GM12875 (cell line): ENCODE results near the gene TBC1D19.
"Not testable (repeated sequence)": the region's sequence is repeated elsewhere in the genome, so short reads cannot be mapped to it uniquely, and the experiment has no call there.

Source experiments
- H3K4me3 ChIP-seq: one replicate; pipeline ENCODE4 v1.5.1; 2011; ENCODE audit warnings: low read depth, low read length, control low read depth
- TF ChIP-seq, protein P1 (sequence below): IDR thresholded peaks from 2 replicates; pipeline ENCODE4 v1.5.1; 2011; ENCODE audit warnings: low read depth, mild to moderate bottlenecking, control low read depth, inconsistent platforms, low read length, moderate library complexity, borderline replicate concordance; ENCODE audit not compliant: insufficient read depth

Gene TBC1D19, protein sequence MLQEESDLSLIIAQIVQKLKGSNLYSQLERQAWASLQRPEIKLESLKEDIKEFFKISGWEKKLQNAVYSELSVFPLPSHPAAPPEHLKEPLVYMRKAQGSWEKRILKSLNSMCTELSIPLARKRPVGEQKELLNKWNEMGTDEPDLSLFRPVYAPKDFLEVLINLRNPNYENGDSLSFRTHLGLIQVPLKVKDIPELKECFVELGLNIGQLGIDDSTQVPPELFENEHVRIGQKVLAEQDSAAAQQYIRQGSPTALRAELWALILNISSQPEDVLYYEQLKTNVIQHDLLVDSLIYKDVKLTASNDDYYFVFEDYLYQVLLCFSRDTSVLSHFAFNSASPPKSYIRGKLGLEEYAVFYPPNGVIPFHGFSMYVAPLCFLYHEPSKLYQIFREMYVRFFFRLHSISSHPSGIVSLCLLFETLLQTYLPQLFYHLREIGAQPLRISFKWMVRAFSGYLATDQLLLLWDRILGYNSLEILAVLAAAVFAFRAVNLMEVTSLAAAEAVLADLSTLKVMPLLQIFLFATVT

DNA sequence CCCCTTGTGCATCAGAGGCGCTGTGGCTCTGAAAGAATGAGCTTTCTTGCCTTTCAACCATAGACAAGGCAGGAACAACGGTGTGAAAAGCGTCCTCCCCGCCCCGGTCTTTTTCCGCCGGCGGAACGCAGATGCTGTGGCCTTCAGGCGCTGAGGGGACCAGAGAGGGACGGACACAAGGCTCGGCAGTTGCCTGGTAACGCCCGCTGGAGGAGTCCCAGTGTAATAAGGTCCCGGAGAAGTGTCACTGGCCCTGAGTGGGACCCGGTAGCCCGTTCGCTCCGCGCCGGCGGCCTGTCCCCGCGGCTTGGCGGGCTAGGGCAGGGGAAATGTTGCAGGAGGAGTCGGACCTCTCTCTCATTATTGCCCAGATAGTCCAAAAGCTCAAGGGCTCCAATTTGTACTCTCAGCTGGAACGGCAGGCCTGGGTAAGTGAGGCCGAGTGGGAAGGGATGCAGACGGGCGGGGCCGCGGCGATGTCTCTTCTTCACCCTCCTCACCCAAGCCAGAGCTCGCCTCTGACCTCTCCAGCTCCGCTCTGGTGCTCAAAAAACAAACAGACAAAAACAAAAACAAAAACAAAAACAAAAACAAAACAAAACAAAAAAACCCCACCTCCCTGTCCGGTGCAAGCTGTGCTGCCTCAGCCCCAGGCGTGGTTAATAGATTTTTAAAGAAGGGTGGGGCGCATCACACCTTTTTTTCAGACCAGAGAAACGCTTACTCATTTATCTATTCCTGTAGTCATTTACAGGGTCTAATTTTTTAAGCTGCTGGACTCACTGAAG, at the start of gene TBC1D19:
TSS of gene TBC1D19 (plus strand) at position 220 of the 788 bp plus-strand sequence. CDS start at position 330, 110 bp downstream.
- TF ChIP-seq, protein P1, sequence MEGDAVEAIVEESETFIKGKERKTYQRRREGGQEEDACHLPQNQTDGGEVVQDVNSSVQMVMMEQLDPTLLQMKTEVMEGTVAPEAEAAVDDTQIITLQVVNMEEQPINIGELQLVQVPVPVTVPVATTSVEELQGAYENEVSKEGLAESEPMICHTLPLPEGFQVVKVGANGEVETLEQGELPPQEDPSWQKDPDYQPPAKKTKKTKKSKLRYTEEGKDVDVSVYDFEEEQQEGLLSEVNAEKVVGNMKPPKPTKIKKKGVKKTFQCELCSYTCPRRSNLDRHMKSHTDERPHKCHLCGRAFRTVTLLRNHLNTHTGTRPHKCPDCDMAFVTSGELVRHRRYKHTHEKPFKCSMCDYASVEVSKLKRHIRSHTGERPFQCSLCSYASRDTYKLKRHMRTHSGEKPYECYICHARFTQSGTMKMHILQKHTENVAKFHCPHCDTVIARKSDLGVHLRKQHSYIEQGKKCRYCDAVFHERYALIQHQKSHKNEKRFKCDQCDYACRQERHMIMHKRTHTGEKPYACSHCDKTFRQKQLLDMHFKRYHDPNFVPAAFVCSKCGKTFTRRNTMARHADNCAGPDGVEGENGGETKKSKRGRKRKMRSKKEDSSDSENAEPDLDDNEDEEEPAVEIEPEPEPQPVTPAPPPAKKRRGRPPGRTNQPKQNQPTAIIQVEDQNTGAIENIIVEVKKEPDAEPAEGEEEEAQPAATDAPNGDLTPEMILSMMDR, result no peak
- H3K4me3 ChIP-seq, result peak within 1 kb of the TSS; percentile 85

DNA sequence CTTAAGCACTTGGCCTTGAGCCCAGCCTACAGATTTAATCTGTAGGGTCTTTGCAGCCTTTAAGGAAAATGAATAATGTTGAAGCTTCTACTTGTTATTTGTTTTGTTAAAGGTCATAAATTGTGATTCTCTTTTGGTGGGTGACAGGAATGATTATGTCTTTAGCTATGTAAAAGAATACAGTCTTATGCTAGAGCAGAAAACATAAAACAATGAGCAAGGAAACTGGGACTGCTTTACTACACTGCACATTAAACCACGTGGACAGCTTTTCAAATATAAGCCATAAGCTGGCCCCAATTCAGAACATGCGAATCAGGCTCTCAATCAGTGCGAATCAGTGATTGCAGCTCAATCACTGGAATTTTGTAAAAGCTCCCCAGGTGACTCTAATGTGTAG, 40.9 kb upstream of the TBC1D19 start:
- no peak overlapping the region for H3K4me3 ChIP-seq
- TF ChIP-seq, protein P1, result no peak

DNA sequence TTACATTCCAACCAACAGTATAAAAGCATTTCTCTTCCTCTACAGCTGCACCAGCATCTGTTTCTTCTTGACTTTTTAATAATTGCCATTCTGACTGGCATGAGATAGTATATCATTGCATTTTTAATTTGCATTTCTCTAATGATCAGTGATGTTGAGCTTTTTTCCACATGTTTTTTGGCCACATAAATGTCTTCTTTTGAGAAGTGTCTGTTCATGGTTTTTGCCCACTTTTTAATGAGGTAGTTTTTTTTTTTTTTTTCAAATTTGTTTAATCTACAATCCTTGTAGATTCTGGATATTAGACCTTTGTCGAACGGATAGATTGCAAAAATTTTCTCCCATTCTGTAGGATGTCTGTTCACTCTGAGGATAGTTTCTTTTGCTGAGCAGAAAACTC, 39.5 kb upstream of the TBC1D19 start:
- TF ChIP-seq, protein P1, result no peak
- H3K4me3 ChIP-seq, result no peak overlapping the region

DNA sequence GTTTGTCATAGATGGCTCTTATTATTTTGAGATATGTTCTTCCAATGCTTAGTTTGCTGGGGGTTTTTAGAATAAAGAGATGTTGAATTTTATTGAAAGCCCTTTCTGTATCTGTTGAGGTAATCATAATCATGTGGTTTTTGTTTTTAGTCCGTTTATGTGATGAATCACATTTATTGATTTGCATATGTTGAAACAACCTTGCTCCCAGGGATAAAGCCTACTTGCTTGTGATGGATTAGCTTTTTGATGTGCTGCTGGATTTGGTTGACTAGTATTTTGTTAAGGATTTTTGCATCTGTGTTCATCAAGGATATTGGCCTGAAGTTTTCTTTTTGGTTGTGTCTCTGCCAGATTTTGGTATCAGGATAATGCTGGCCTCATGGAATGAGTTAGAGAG, 35.5 kb upstream of the TBC1D19 start:
- H3K4me3 ChIP-seq, result not testable (repeated sequence)

DNA sequence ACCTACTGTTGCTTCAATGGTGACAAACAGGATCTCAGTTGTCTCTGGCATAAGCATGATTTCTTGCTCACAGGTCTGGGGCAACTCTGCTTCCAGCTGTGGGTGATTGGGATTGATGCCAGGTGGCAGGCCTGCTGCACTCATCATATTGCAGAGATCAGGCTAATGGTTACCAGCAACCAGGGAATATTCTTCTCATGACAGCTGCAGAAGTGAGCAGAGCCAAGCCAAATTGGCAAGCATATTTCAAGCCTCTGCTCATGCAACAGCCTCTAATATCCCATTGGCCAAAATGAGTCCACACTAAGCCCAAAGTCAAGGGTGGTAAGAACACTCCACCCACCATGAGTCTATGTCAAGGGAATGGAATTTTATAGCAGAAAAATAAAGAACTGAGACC, 26.7 kb upstream of the TBC1D19 start:
- no peak overlapping the region for H3K4me3 ChIP-seq

DNA sequence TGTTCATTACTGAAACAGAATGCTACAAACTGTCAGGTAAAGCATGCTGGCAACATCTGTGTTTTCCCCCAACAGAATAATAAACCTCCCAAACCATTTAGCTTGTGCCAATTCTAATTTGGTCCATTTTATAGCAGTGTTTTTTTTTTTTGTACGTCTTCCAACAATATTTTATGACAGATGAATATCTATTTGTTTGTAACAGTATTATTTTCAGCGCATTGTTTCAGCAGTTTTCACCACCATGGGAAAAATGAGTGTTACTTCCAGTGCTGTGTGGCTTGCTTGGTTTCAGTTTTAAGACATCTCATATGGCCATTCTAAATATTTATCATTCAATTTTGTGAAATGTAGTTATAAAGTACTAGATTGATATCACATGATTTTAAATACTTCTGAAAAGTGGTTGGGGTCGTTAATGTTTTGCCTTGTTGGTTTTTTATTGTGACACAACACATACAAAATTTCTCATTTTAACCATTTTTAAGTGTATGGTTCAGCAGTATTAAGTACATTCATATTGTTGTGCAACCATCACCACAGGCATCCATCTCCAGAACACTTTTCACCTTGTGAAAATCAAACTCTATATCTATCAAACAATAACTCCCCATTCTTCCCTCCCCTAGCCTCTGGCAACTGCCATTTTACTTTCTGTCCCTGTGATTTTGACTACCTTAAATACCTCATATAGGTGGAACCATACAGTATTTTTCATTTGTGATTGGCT, 25.6 kb upstream of the TBC1D19 start:
- TF ChIP-seq, protein P1, result no peak
- no peak overlapping the region for H3K4me3 ChIP-seq

More for the DNA sequence above, 26.7 kb upstream of the TBC1D19 start:
- TF ChIP-seq, protein P1, result no peak

DNA sequence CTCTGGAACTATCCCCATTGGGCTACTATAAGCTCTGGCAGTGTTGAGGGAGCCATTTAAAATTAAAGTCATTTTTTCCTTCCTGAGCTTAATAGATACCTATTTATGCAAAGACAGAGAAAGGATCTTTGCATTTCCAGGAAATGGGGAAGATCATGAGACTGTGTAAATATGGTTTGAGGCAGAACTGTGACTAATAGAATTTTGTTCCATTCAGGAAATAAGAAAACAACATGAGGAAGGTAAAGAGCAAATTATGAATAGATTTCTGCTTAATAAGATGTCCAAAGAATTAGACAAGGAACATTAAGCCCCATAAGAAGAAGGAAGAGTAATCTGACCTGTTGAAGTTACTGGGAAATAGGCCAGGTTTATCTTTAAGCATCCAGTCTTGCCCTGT, 17.8 kb upstream of the TBC1D19 start:
- TF ChIP-seq, protein P1, result no peak
- H3K4me3 ChIP-seq, result no peak overlapping the region
